Measurements from ENCODE around the gene TMEM186. TPM values are rescaled to one million over a fixed set of nuclear protein-coding genes. Genes with fewer than 3 reads are reported as not detected.

TMEM186 gene
- total and polyA plus RNA-seq, 4 experiments from 2014 or later, result 9.4 to 20.0 (median 16.7) TPM

- Histone ChIP-seq H3K4me3 (ENCODE audit: low read length in 2 of 2) (no peak overlapping the region), H3K9me3 (ENCODE audit: control insufficient read depth in 1 of 2, low read length in 2 of 2) (no peaks in the 10 kb centered on the region), H3K36me3 (ENCODE audit: insufficient read depth, low read length) (peaks cover 20% of the 10 kb centered on the region), H3K27ac (ENCODE audit: low read depth, low read length) (no peak overlapping the region), H3K27me3 (ENCODE audit: insufficient read depth, low read length) (no peaks in the 10 kb centered on the region), H3K4me1 (ENCODE audit: insufficient read depth, low read length) (peaks cover 3% of the 10 kb centered on the region)
- intact Hi-C loops (cut with micrococcal nuclease), result no loop called here
- Mint-ChIP-seq H3K4me1 (peaks cover 1 to 16% (median 9%) of the 10 kb centered on the region in 4 donors), H3K27me3 (no peaks in the 10 kb centered on the region), H3K27ac (peak overlapping the region in 2 of 7 donors; percentile 64 to 74), H3K9me3 (no peaks in the 10 kb centered on the region), H3K4me3 (no peak overlapping the region), H3K36me3 (peaks cover 15 to 52% of the 10 kb centered on the region in 2 donors)
- POLR2A ChIA-PET (ENCODE audit: partially characterized antibody), result no interaction called here
- no peak for DNase-seq
- CTCF ChIA-PET (ENCODE audit: partially characterized antibody), result interaction anchor here (1.6 kb wide), 1 partner anchor 58 kb away, joined by 4 read pairs; no protein-coding TSS in a partner anchor
Measured at GRCh38 chr16:8822403-8822802, 25.0 kb upstream of the TMEM186 start.

- intact Hi-C loops (cut with micrococcal nuclease), result loop anchor here (5.0 kb wide), 1 partner anchor 48 kb away; the partner anchor contains the start of gene CARHSP1
- Mint-ChIP-seq H3K27ac (peak overlapping the region in 3 of 7 donors; percentile 35 to 83 (median 47)), H3K4me1 (peaks cover 11 to 34% (median 25%) of the 10 kb centered on the region in 4 donors), H3K36me3 (peaks cover 32 to 69% of the 10 kb centered on the region in 2 donors), H3K4me3 (no peak overlapping the region), H3K27me3 (no peaks in the 10 kb centered on the region), H3K9me3 (no peaks in the 10 kb centered on the region)
- no peak overlapping the region for H3K4me3 ChIP-seq (ENCODE audit: low read length in 2 of 2)
- peaks cover 31% of the 10 kb centered on the region for H3K36me3 ChIP-seq (ENCODE audit: insufficient read depth, low read length)
- DNase-seq, result no peak
- POLR2A ChIA-PET (ENCODE audit: partially characterized antibody), result no interaction called here
- H3K4me1 ChIP-seq (ENCODE audit: insufficient read depth, low read length), result peaks cover 13% of the 10 kb centered on the region
- CTCF ChIA-PET (ENCODE audit: partially characterized antibody), result interaction anchor here (1.4 to 1.8 kb wide), 2 partner anchors 60 to 250 kb away, joined by 3 to 4 read pairs; no protein-coding TSS in a partner anchor
- H3K27me3 ChIP-seq (ENCODE audit: insufficient read depth, low read length), result no peaks in the 10 kb centered on the region
- no peak overlapping the region for H3K27ac ChIP-seq (ENCODE audit: low read depth, low read length)
- H3K9me3 ChIP-seq (ENCODE audit: control insufficient read depth in 1 of 2, low read length in 2 of 2), result no peaks in the 10 kb centered on the region
Measured at GRCh38 chr16:8819411-8820034, 22.1 kb upstream of the TMEM186 start.

- intact Hi-C loops (cut with micrococcal nuclease), result loop anchor here (5.0 kb wide), 1 partner anchor 49 kb away; the partner anchor contains the start of gene CARHSP1
- Histone ChIP-seq H3K9me3 (ENCODE audit: control insufficient read depth in 1 of 2, low read length in 2 of 2) (no peaks in the 10 kb centered on the region), H3K27me3 (ENCODE audit: insufficient read depth, low read length) (no peaks in the 10 kb centered on the region), H3K4me1 (ENCODE audit: insufficient read depth, low read length) (peaks cover 13% of the 10 kb centered on the region), H3K36me3 (ENCODE audit: insufficient read depth, low read length) (peaks cover 40% of the 10 kb centered on the region), H3K27ac (ENCODE audit: low read depth, low read length) (no peak overlapping the region), H3K4me3 (ENCODE audit: low read length in 2 of 2) (no peak overlapping the region)
- Mint-ChIP-seq H3K27ac (peak overlapping the region in 1 of 7 donors; percentile 80), H3K27me3 (no peaks in the 10 kb centered on the region), H3K4me1 (peaks cover 11 to 38% (median 28%) of the 10 kb centered on the region in 4 donors), H3K4me3 (no peak overlapping the region), H3K9me3 (no peaks in the 10 kb centered on the region), H3K36me3 (peaks cover 36 to 71% of the 10 kb centered on the region in 2 donors)
- POLR2A ChIA-PET (ENCODE audit: partially characterized antibody), result interaction anchor here (0.6 kb wide), 1 partner anchor 33 kb away, joined by 3 read pairs; no protein-coding TSS in a partner anchor
- CTCF ChIA-PET (ENCODE audit: partially characterized antibody), result interaction anchor here (1.4 to 2.8 kb wide), 4 partner anchors 60 to 249 kb away, joined by 3 to 8 read pairs (median 4); no protein-coding TSS in a partner anchor
- no peak for DNase-seq
Measured at GRCh38 chr16:8818504-8819270, 21.2 kb upstream of the TMEM186 start.

- H3K27me3 Mint-ChIP-seq, result no peaks in the 10 kb centered on the region
- H3K4me1 ChIP-seq (ENCODE audit: insufficient read depth, low read length), result peaks cover 13% of the 10 kb centered on the region
- H3K27ac Mint-ChIP-seq, result peak overlapping the region in 6 of 7 donors; percentile 13 to 84 (median 60)
- peaks cover 45 to 75% of the 10 kb centered on the region in 2 donors for H3K36me3 Mint-ChIP-seq
- peaks cover 55% of the 10 kb centered on the region for H3K36me3 ChIP-seq (ENCODE audit: insufficient read depth, low read length)
- ChIA-PET POLR2A (ENCODE audit: partially characterized antibody) (interaction anchor here (0.5 to 1.7 kb wide), 2 partner anchors 35 to 51 kb away, joined by 3 to 10 read pairs; partner anchors contain the start of gene CARHSP1), CTCF (ENCODE audit: partially characterized antibody) (interaction anchor here (0.8 to 2.8 kb wide), 5 partner anchors 37 to 192 kb away, joined by 3 to 14 read pairs (median 4); partner anchors contain the start of genes CARHSP1 and LITAFD)
- no peak overlapping the region for H3K4me3 ChIP-seq (ENCODE audit: low read length in 2 of 2)
- peak overlapping the region in 1 of 8 donors; percentile 27 for H3K4me3 Mint-ChIP-seq
- peak in 4 of 5 donors; percentile 29 to 47 (median 36) for DNase-seq
- H3K27ac ChIP-seq (ENCODE audit: low read depth, low read length), result no peak overlapping the region
- intact Hi-C loops (cut with micrococcal nuclease), result loop anchor here (5.0 kb wide), 1 partner anchor 50 kb away; the partner anchor contains the start of gene CARHSP1
- H3K9me3 ChIP-seq (ENCODE audit: control insufficient read depth in 1 of 2, low read length in 2 of 2), result no peaks in the 10 kb centered on the region
- no peaks in the 10 kb centered on the region for H3K27me3 ChIP-seq (ENCODE audit: insufficient read depth, low read length)
- H3K4me1 Mint-ChIP-seq, result peaks cover 11 to 35% (median 24%) of the 10 kb centered on the region in 4 donors
- H3K9me3 Mint-ChIP-seq, result no peaks in the 10 kb centered on the region
Measured at GRCh38 chr16:8816967-8817655, 19.7 kb upstream of the TMEM186 start.

GRCh38 chr16:8814095-8814806, 16.8 kb upstream of the TMEM186 start:
- Mint-ChIP-seq H3K4me3 (no peak overlapping the region), H3K36me3 (peaks cover 51 to 76% of the 10 kb centered on the region in 2 donors), H3K9me3 (no peaks in the 10 kb centered on the region), H3K27ac (peak overlapping the region in 4 of 7 donors; percentile 19 to 77 (median 55)), H3K27me3 (no peaks in the 10 kb centered on the region), H3K4me1 (peaks cover 11 to 30% (median 22%) of the 10 kb centered on the region in 4 donors)
- DNase-seq, result no peak
- H3K36me3 ChIP-seq (ENCODE audit: insufficient read depth, low read length), result peaks cover 71% of the 10 kb centered on the region
- no peak overlapping the region for H3K27ac ChIP-seq (ENCODE audit: low read depth, low read length)
- POLR2A ChIA-PET (ENCODE audit: partially characterized antibody), result interaction anchor here (0.8 kb wide), 1 partner anchor 17 kb away, joined by 5 read pairs; the partner anchor contains the start of genes PMM2 and TMEM186
- H3K4me1 ChIP-seq (ENCODE audit: insufficient read depth, low read length), result peaks cover 13% of the 10 kb centered on the region
- CTCF ChIA-PET (ENCODE audit: partially characterized antibody), result no interaction called here
- intact Hi-C loops (cut with micrococcal nuclease), result no loop called here
- no peak overlapping the region for H3K4me3 ChIP-seq (ENCODE audit: low read length in 2 of 2)
- no peaks in the 10 kb centered on the region for H3K27me3 ChIP-seq (ENCODE audit: insufficient read depth, low read length)
- no peaks in the 10 kb centered on the region for H3K9me3 ChIP-seq (ENCODE audit: control insufficient read depth in 1 of 2, low read length in 2 of 2)

- no peaks in the 10 kb centered on the region for H3K27me3 ChIP-seq (ENCODE audit: insufficient read depth, low read length)
- H3K9me3 Mint-ChIP-seq, result no peaks in the 10 kb centered on the region
- DNase-seq, result no peak
- H3K36me3 Mint-ChIP-seq, result peaks cover 56 to 78% of the 10 kb centered on the region in 2 donors
- H3K4me1 ChIP-seq (ENCODE audit: insufficient read depth, low read length), result peaks cover 10% of the 10 kb centered on the region
- no peak overlapping the region for H3K4me3 Mint-ChIP-seq
- ChIA-PET POLR2A (ENCODE audit: partially characterized antibody) (no interaction called here), CTCF (ENCODE audit: partially characterized antibody) (no interaction called here)
- intact Hi-C loops (cut with micrococcal nuclease), result no loop called here
- H3K27ac Mint-ChIP-seq, result no peak overlapping the region
- no peaks in the 10 kb centered on the region for H3K9me3 ChIP-seq (ENCODE audit: control insufficient read depth in 1 of 2, low read length in 2 of 2)
- H3K27ac ChIP-seq (ENCODE audit: low read depth, low read length), result no peak overlapping the region
- peaks cover 79% of the 10 kb centered on the region for H3K36me3 ChIP-seq (ENCODE audit: insufficient read depth, low read length)
- H3K27me3 Mint-ChIP-seq, result no peaks in the 10 kb centered on the region
- H3K4me3 ChIP-seq (ENCODE audit: low read length in 2 of 2), result no peak overlapping the region
- peaks cover 9 to 25% (median 19%) of the 10 kb centered on the region in 4 donors for H3K4me1 Mint-ChIP-seq
Measured at GRCh38 chr16:8812162-8812843, 14.9 kb upstream of the TMEM186 start.

All from CD4-positive, alpha-beta memory T cell (primary cell).